HL-60 (cell line): ENCODE data around the gene RAD9B.

Source experiments
- DNase-seq, 2 experiments: peaks; one replicate each; pipeline ENCODE4 v3.0.0-alpha.2; 2010 to 2020; ENCODE audit warnings: low read depth in 1 of 2, low spot score in 1 of 2
- H3K27ac ChIP-seq: fragments of 250-450 bp; sonication (Bioruptor Pico); replicated peaks from 2 replicates; pipeline ENCODE4 v1.5.1; 2020; ENCODE audit warnings: mild to moderate bottlenecking, moderate library complexity
- H3K27me3 ChIP-seq: fragments of 250-450 bp; sonication (Bioruptor Pico); 2 replicates; pipeline ENCODE4 v1.5.1; 2021; ENCODE audit warnings: mild to moderate bottlenecking, moderate library complexity; ENCODE audit not compliant: insufficient read depth, poor library complexity, severe bottlenecking
- H3K4me3 ChIP-seq: replicated peaks from 2 replicates; pipeline ENCODE4 v1.5.1; 2011; ENCODE audit warnings: mild to moderate bottlenecking, control low read depth, low read length; ENCODE audit not compliant: insufficient read depth
- CTCF ChIP-seq: IDR thresholded peaks from one replicate; pipeline ENCODE4 v1.5.1; 2011; ENCODE audit warnings: low read length, control low read depth, inconsistent platforms; ENCODE audit not compliant: insufficient read depth
- GABPA ChIP-seq: IDR thresholded peaks from 2 replicates; pipeline ENCODE4 v1.6.1; 2012; ENCODE audit warnings: low read depth
- POLR2AphosphoS5 ChIP-seq: IDR thresholded peaks from 2 replicates; pipeline ENCODE4 v1.6.1; 2012; ENCODE audit warnings: low read depth
- SPI1 ChIP-seq: IDR thresholded peaks from 2 replicates; pipeline ENCODE4 v1.6.1; 2012; ENCODE audit warnings: low read depth, mild to moderate bottlenecking, borderline replicate concordance
- TF ChIP-seq, protein P1 (sequence below): IDR thresholded peaks from 2 replicates; pipeline ENCODE4 v1.6.1; 2012; ENCODE audit warnings: low read depth; ENCODE audit not compliant: insufficient replicate concordance

The RAD9B gene

GRCh38 chr12:110505332-110505731 lies 3.2 kb downstream of the RAD9B start:
- Histone ChIP-seq H3K27me3 (no peaks in the 10 kb centered on the region), H3K4me3 (no peak overlapping the region)
- TF ChIP-seq, protein P1, sequence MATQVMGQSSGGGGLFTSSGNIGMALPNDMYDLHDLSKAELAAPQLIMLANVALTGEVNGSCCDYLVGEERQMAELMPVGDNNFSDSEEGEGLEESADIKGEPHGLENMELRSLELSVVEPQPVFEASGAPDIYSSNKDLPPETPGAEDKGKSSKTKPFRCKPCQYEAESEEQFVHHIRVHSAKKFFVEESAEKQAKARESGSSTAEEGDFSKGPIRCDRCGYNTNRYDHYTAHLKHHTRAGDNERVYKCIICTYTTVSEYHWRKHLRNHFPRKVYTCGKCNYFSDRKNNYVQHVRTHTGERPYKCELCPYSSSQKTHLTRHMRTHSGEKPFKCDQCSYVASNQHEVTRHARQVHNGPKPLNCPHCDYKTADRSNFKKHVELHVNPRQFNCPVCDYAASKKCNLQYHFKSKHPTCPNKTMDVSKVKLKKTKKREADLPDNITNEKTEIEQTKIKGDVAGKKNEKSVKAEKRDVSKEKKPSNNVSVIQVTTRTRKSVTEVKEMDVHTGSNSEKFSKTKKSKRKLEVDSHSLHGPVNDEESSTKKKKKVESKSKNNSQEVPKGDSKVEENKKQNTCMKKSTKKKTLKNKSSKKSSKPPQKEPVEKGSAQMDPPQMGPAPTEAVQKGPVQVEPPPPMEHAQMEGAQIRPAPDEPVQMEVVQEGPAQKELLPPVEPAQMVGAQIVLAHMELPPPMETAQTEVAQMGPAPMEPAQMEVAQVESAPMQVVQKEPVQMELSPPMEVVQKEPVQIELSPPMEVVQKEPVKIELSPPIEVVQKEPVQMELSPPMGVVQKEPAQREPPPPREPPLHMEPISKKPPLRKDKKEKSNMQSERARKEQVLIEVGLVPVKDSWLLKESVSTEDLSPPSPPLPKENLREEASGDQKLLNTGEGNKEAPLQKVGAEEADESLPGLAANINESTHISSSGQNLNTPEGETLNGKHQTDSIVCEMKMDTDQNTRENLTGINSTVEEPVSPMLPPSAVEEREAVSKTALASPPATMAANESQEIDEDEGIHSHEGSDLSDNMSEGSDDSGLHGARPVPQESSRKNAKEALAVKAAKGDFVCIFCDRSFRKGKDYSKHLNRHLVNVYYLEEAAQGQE = no peak
- TF ChIP-seq POLR2AphosphoS5 = no peak
- no peak for TF ChIP-seq CTCF
- TF ChIP-seq SPI1 = no peak
- TF ChIP-seq GABPA = no peak

DNA sequence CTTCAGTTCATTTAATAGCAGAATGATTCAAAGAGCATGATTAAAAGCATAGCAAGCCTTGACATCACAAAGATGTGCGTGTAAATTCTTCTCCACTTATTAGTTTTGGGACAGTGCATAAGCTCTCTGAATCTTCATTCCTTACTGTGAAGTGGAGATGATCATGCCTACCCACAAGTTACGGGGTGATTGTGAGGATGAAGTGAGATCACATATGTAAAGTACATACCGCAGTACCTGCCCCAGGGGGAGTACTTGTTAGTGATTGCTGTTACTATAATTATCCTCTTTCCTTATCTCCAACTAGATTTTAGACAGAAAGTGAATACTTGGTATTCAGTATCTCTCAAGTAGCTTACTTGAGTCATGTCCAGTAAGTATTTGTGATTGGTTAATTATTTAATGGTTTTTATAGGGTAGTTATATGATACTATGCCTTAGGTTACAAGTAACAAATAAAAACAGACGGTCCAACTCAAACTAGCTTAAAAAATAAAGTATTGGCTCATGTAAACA lies 6.0 kb downstream of the RAD9B start:
- no peak for DNase-seq
- H3K27me3 ChIP-seq = no peaks in the 10 kb centered on the region
- H3K4me3 ChIP-seq = no peak overlapping the region
- no peak overlapping the region for H3K27ac ChIP-seq
- no peak for TF ChIP-seq SPI1
- TF ChIP-seq GABPA = no peak
- TF ChIP-seq CTCF = no peak
- TF ChIP-seq POLR2AphosphoS5 = no peak
- TF ChIP-seq, protein P1 = no peak

More at GRCh38 chr12:110505332-110505731, 3.2 kb downstream of the RAD9B start:
- no peak for DNase-seq
- H3K27ac ChIP-seq = no peak overlapping the region

DNA sequence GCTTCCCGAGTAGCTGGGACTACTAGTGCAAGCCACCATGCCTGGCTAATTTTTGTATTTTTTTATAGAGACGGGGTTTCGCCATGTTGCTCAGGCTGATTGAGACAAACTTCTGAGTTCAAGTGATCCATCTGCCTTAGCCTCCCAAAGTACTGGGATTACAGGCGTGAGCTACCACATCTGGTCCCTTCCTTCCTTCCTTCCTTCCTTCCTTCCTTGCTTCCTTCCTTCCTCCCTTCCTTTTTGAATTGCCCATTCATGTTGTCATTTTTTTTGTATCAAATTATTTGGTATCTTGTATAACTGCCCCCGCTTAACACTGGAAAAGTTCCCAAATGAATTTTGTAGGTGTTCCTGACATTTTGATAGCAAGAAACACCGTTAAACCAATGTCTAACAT lies 11.7 kb downstream of the RAD9B start:
- H3K27ac ChIP-seq = no peak overlapping the region
- H3K4me3 ChIP-seq = no peak overlapping the region
- no peaks in the 10 kb centered on the region for H3K27me3 ChIP-seq
- TF ChIP-seq, protein P1 = no peak
- TF ChIP-seq CTCF (no peak), GABPA (no peak), POLR2AphosphoS5 (no peak), SPI1 (no peak)
- no peak for DNase-seq
